Measurements from ENCODE around the gene SMAD7.

SMAD7 gene

DNA sequence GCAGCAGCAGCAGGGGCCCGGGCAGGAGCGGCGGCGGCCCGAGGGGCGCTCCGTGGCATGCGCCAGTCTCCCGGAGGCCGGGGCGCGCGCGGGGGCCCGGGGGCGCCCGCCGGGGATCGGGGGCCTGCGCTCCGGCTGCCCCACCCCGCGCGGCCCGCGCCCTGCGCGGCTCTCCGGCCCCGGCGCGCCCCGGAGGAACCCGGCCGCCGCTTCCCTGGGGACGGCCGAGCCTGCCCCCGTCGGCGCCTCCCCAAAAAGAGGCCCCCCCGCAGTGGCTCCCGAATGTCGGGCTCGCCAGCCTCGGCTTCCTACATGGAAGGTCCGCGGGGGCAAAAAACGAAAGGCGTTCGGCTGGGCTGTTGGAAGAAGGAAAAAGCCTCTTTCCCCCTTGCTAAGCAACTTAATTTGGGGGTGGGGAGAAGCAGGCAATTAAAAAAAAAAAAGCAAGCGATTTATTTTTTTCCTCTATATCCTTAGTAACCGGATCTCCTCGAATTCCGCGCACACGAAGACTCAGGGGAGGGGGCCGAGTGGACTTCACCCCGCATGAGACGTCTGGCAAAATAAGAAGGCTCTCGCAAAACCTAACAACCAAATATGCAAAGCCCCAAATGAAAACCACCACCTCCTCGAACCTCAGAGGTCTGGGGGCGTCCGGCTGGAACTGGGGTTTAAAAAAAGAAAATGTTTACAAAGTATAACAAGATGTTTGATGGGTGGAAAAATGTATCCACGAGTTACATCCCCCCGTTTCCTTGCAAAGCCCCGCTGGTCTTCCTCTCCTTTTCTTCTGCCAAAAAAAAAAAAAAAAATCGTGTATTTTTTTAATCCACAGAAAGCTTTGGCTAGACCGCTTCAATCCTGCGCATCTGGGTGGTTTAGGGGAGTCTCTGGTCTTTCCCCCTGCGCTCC lies at the start of gene SMAD7:
SMAD7 (minus strand) TSS at position 430 of the 912 bp plus-strand sequence. CDS start 541 bp downstream, outside the sequence.
- DNase-seq, result no peak

DNA sequence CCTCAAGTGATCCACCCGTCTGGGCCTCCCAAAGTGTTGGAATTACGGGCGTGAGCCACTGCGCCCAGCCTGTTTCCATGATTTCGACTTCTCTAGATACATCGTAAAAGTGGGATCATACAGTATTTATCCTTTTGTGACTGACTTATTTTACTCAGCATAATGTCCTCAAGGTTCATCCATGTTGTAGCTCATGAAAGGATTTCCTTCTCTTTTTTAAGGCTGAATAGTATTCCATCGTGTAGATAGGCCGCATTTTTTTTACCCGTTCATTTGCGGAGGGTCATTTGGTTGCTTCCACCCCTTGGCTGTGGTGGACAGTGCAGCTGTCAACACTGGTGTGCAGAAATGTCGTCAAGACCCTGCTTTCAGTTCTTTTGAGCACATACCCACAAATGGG lies 48.8 kb upstream of the SMAD7 start:
- no peak for DNase-seq

DNA sequence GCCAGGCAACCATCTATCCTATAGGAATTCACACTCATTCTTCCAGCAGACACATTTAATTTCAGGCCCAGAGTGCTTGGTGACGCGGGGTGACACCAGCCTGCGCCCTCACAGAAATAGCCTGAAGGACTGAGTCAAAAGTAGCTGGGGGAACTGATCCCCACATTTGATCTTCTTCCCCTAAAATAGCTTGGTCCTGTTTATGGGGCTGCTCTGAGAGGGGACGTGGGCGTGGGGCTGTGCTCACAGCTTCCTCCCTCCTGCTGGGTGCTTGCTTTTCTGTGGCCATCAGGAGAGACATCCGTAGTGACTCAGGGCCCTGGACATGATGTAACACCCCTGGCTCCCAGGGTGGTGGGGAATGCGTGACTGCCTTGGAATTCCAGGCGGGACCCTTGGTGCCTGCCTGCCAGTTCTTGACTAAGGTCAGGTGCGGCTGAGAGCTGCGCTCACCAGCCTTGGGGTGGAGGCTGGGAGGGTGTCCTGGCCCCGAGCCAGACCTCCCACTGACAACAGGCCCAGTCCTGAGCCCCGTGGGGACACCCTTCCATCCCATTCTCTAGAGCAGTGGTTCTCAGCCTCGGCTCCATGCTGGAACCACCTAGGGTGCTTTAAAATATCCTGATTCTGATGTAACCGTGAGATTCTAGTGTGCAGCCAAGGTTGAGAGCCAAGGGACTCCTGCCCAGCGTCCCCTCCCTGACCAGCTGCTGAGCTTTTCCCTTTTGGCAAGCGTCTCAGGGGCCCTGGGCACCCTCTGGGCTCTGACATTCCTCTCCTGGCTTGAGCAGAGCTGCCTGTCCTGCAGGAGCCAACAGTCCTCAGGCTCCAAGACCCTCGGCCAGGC lies 47.4 kb upstream of the SMAD7 start:
- DNase-seq, result no peak

- no peak for DNase-seq
Measured at GRCh38 chr18:48997681-48997984, 46.9 kb upstream of the SMAD7 start.

GRCh38 chr18:48996901-48997463 lies 46.2 kb upstream of the SMAD7 start:
- DNase-seq, result no peak

DNA sequence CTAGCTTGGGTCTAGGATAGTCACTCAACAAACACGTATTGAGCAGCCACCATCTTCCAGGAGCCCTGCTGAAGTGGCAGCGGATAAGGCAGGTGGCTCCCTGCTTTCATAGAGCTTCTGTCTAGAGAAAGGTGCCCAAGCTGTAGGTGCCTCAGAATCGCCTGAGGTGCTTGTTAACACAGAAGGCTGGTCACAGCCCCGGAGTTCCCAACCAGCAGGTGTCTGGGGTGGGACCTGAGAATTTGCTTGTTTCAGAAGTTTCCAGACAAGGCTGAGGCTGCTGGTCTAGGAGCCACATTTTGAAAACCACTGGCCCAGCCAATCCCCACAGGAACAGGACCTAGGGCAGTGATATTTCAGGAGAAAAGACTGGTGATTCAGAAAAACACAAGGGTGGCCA lies 45.3 kb upstream of the SMAD7 start:
- DNase-seq, result no peak

GRCh38 chr18:48994926-48995835 lies 44.4 kb upstream of the SMAD7 start:
- DNase-seq, result no peak

GRCh38 chr18:48994044-48994651 lies 43.4 kb upstream of the SMAD7 start:
- DNase-seq, result no peak

- DNase-seq, result no peak
Measured at GRCh38 chr18:48993586-48993985, 42.8 kb upstream of the SMAD7 start.

DNA sequence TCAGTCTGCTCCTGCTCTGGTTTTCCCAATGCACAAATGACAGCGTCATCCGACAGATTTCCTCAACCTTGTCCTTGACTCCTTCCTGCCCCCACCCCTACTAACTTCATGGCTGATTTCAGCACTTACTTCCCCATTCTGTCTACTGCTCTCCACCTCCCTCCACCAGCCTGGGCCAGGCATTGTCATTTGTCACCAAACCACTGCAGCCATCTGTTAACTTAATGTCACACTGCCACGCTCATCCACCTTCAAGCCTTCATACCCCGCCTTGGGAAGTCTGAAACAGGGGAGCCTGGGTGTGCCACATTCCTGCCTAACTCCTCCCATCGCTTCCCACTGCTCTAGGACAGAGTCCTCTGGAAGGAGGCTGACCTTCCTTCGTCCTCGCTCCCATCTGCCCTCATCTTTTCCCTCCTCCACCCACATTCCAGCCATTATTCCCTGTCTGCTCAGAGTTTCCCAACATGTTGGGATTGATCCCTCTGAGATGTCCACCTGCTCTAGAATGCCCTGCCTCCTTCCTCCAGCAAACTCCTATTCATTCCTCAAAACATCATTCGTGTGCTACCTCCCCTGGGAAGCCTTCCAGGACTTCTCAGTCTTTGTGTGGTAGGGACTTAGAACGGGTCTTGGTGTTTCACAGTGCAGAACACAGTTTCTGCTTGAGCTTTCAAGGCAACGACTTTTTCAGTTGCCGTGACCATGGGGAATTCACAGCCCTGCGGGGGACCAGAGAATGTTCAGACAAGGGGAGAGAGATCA lies 42.2 kb upstream of the SMAD7 start:
- no peak for DNase-seq

DNA sequence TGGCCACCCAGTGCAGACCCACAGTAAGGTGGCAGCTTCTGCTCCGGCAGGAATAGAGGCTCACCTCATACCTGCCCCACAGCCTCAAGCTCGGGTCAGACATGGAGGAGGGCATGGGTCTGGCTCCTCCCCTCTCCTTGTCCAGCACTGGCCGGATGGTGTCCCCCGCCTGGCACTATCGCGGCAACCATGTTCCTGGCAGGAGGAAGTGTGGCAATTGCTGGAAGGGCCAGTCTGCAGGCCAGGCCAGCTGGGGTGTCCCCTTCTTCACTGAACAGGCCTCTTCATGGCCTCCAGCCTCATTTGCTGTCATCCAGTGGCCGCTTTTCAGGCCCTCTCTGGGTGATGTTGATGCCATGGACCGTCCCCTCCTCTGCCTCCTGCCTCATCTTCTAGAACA lies 41.4 kb upstream of the SMAD7 start:
- no peak for DNase-seq

- no peak for DNase-seq
Measured at GRCh38 chr18:48991676-48992075, 40.9 kb upstream of the SMAD7 start.

DNA sequence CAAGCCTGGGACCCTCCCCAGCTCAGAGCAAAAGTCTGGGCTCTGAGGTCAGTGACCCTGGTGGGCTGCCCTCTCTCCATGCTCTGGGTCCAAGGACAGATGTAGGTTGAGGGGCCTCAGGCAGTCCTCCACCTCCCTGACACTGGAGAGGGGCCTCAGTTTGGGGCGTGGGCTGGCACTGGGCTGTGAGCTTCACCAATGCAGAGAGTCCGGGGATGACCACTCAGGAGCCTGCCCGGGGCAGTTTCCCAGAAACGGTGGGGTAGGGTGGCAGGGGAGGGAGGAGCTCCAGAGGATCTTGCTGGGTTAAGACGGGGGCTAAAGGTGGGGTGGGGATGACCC lies 40.5 kb upstream of the SMAD7 start:
- no peak for DNase-seq

- no peak for DNase-seq
Measured at GRCh38 chr18:48990481-48991318, 39.9 kb upstream of the SMAD7 start.

- no peak for DNase-seq
Measured at GRCh38 chr18:48989304-48990303, 38.8 kb upstream of the SMAD7 start.

- no peak for DNase-seq
Measured at GRCh38 chr18:48988508-48989303, 37.9 kb upstream of the SMAD7 start.

- no peak for DNase-seq
Measured at GRCh38 chr18:48987821-48988220, 37.1 kb upstream of the SMAD7 start.

Data from stimulated activated CD4-positive, alpha-beta T cell treated with anti-CD3 and anti-CD28 coated beads, Interleukin-1b, Interleukin-23, amount 100 ng/mL, for 48 hours (primary cell).